Measurements from ENCODE around the gene MYLK.
"Not testable (repeated sequence)": the region's sequence is repeated elsewhere in the genome, so short reads cannot be mapped to it uniquely, and the experiment has no call there.

Gene MYLK

GRCh38 chr3:123744064-123744463 is 140.1 kb downstream of the MYLK start:
- no peak for DNase-seq

GRCh38 chr3:123743121-123743520 is 141.0 kb downstream of the MYLK start:
- DNase-seq: no peak

DNA sequence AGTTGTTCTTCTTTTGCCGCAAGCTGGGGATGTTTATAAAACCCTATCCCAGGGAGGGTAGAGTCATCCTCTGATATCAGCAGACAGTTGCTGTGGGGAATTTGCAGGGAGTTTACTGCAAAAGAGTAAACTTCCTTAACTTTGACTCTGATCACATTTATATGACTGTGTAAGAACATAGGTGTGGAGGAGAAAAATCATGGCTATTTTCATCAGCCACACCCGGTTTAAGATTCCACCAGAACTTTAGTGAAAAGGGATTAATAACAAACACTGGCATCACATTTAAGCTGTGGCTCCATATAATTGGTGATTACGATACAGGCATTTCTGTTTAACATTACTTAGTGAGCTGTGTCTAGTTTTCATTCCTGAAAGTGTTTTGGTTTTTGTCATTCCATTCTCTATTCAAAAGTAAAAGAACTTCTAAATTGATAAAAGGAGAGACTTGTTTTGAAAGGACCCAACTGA is 143.1 kb downstream of the MYLK start:
- DNase-seq: no peak

DNA sequence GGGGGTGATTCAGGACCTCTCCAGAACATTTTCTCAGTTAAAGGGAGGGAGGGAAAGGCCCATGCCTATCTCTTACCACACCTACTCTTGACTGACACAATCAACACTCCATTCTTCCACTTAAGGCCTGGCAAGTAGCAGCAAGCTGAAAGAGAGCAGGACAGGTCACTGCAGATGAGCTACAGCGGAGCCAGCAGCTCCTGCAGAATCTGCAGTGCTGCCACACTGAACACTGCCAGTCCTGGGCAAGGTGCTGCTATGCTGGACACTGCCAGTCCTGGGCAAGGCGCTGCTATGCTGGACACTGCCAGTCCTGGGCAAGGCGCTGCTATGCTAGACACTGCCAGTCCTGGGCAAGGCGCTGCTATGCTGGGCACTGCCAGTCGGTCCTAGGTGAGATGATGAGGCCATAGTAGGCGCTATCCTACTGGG is 143.7 kb downstream of the MYLK start:
- DNase-seq: no peak

DNA sequence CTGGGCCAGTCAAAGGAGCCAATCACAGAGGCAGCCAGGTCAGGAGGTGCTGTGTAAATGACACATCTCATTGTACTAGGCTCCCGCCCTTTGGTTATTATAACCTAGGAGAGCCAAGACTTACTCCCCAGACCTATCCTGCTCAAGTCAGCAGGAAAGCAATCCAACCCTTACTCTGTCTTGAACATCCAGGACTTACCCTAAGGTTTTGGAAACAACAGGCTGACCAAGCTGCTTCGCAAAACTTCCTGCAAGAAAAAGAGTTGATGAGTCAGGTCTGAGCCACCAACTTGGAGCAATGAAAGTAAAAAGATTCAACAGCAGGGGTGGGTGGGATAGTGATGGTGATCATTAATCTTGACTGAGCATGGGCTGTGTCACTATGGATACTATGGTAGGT is 144.4 kb downstream of the MYLK start:
- DNase-seq: no peak

- no peak for DNase-seq
These were observed 145.0 kb downstream of the MYLK start for GRCh38 chr3:123739106-123739505.

DNA sequence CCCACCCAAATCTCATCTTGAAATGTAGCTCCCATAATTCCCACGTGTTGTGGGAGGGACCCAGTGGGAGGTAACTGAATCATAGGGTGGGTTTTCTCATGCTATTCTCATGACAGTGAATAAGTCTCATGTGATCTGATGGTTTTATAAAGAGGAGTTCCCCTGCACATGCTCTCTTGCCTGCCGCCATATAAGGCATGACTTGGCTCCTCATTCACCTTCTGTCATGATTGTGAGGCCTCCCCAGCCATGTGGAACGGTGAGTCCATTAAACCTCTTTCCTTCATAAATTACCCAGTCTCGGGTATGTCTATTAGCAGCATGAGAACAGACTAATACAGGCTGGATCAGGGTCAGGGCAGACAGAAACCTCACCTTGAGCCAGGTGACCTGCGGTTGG is 145.6 kb downstream of the MYLK start:
- not testable (repeated sequence) for DNase-seq

GRCh38 chr3:123737168-123737567 is 147.0 kb downstream of the MYLK start:
- DNase-seq: no peak

- DNase-seq: no peak
These were observed 148.7 kb downstream of the MYLK start for GRCh38 chr3:123735456-123735855.

DNA sequence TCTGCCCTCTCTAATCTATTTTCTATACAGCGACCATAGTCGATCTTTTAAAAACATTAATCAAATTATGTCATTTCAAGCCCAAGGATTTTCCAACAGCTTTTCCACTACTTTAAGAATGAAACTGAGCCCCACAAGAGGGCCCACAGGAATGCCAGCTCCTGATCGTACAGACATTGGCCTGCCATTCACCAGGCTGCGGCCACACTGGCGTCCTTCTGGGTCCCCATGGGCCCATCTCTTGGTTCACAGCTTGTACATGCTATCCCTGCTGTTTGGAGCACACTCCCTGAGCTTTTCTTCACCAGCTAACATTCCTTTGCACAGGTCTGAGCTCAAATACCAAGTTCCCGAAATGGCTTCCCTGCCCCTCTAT is 149.6 kb downstream of the MYLK start:
- no peak for DNase-seq

DNA sequence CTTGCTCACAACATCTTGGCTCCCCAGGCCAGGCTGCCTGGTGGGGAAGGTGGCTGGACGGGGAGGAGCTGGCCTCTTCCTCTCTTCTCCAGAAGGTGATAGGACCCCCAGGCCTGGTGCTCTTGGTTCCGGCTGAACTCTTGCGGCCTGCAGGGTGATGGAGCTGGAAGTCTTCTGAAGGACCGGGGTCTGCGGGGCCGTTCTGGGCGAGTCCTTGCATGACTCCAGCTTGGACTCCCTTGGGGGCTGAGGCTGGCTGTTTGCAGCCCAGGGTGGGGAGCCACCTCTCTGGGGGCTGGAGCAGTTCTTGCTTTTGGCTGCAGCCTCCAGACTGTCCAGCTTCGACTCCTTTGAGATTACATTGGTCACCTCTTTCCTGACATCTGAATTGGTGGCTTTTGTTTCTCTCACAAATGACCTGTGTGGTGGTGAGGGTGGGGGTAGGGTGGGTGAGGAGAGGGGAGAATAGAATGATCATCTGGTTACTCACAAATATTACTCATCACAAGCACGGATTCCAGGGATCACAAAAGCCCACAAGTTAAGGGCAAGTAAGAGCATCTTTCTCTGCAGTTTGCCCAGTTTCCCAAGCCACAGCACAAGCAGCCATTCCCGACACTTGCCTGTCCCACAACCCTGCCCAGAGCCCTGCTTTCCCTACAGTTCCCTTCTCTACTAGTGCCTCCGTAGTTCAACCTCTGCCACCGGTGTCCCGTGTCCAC is 150.2 kb downstream of the MYLK start:
- no peak for DNase-seq

DNA sequence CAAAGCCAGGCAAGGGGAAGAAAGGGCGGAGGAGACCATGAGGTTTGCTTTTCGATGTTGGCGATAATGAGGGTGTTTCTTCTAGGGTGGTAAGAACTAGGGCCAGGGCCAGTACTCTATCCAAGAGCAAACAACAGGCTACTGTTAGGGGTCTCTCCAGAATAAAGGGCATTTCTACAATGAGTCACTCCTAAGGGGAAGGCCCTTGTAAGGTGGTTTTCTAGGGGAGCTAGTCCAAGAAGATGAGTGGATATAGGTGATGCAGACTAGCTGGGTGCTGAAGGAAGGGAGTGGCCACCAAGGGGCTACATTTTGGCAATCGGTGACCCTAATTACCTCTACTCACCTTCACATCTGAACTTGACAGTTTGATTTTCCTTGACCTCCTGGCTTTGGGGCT is 150.8 kb downstream of the MYLK start:
- no peak for DNase-seq

DNA sequence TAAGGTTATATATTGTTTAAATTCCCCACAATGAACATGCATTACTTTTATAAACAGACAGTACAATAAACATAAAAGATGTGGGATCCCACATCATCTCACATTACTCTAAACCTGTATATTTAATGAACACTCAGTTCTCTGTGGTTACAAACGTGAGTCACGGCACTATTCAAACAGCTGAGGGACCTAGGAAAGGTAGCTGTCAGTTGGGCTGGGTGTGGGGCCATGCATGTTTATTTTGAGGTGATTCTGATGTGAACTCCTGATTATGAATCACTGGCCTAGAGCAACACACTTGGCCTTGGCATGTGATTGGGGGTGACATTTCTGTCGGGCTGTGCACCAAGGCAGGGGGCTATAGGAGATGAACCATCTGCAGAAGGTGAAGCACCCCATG is 151.7 kb downstream of the MYLK start:
- DNase-seq: no peak

DNA sequence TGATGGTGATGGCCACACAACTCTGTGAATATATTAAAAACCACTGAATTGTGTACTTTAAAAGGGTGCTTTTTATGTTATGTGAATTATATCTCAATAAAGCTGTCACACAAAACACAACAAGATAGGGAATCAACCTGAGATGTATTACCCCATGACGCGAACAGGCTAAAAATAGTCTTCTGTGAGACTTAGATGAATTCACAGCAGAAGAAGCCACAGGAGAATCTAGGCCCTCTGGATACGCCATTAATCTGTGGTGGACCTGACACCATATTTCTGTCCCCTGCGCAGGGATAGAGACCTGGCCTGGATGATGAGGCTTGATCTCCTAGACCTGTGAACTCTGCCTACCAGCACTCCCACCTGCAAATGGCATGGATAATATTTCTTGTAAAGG is 153.3 kb downstream of the MYLK start:
- DNase-seq: no peak

GRCh38 chr3:123728991-123729390 is 155.1 kb downstream of the MYLK start:
- no peak for DNase-seq

DNA sequence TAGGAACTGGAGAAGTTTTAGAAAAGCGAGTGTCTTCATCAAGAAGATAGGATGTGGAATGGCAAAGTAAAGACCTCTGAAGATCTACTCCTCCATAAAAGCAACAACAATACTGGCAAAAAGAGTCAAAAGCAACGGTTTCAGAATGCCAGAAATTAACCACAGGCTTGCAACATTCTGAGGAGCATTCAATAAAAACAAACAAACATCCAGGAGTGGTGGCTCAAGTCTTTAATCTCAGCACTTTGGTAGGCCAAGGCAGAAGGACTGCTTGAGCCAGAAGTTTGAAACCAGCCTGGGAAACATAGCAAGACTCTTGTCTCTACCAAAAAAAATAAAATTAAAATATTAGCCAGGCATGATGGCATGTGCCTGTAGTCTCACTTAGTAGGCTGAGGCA is 156.1 kb downstream of the MYLK start:
- no peak for DNase-seq

GRCh38 chr3:123725652-123726400 is 158.3 kb downstream of the MYLK start:
- no peak for DNase-seq

- DNase-seq: no peak
These were observed 159.8 kb downstream of the MYLK start for GRCh38 chr3:123724306-123724705.

- DNase-seq: peak; percentile 53
These were observed 160.5 kb downstream of the MYLK start for GRCh38 chr3:123723522-123724168.

- no peak for DNase-seq
These were observed 161.1 kb downstream of the MYLK start for GRCh38 chr3:123723070-123723469.

DNA sequence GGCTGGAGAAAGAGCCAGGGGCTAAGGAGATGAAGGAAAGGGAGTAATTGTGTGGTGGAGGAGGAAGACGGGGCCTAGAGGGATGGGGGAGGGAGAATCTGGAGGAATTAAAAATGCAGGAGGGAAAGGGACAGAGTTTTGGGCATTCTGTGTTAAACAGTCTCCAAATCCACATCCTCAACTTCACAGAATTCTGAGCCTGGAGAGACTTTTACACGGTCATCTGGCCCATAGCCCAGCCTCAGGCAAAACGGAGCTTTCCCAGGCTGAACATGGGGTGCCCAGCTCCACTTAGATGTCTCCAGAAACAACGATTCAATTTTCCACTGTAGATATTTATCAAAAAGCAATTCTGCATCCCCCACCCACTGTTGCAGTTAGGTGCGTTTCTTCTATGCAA is 161.7 kb downstream of the MYLK start:
- no peak for DNase-seq

- DNase-seq: no peak
These were observed 162.1 kb downstream of the MYLK start for GRCh38 chr3:123722021-123722420.

- not testable (repeated sequence) for DNase-seq
These were observed 162.9 kb downstream of the MYLK start for GRCh38 chr3:123721095-123721689.

DNA sequence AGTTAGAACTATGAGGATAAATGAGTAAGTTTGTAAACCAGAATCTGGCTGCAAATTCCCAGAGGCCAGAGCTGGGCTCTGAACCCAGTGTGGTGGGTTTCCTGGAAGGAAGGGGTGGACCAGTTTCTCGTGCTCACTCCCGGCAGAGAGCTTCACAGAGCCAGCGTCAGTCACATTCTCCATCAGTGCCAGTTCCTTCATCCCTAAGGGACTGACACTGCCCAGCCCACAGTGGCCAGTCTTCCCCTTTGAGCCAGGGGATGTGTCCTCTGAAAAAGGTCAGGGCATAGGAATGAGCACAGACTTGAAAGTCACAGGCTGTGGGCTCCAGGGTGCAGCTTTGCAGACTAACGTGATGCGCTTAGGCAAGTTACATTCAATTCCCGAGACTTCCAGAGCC is 163.5 kb downstream of the MYLK start:
- DNase-seq: no peak

Data from stimulated activated CD4-positive, alpha-beta T cell treated with anti-CD3 and anti-CD28 coated beads, Interleukin-15, amount 100 ng/mL, for 24 hours (primary cell).